ENCODE data around the gene EFNA4. TPM values are rescaled to one million over a fixed set of nuclear protein-coding genes. Genes with fewer than 3 reads are reported as not detected.

The EFNA4 gene
- total and polyA plus RNA-seq, 9 of the 15 experiments (the other 6 are each of a cell fraction or from before 2014, with no cell fraction given): 0.68 to 7.4 (median 6.1) TPM

- TF ChIP-seq MLX (CRISPR knock-in tag; conservative IDR thresholded peaks at IDR 0.05) (0 out of 4 replicates have a peak, but pooled peaks of 1 of the 2 experiments have one; percentile 51), ZNF197 (CRISPR knock-in tag; IDR thresholded peaks at IDR 0.05; ENCODE audit: low read depth) (no peak), ZNF76 (CRISPR knock-in tag; IDR thresholded peaks at IDR 0.05; ENCODE audit: borderline replicate concordance) (no peak), SP1 (CRISPR knock-in tag; IDR thresholded peaks at IDR 0.05) (0 out of 2 replicates have a peak, but pooled peaks have one; percentile 20), PHF8 (IDR thresholded peaks at IDR 0.05; ENCODE audit: borderline replicate concordance, low read length) (peak; percentile 23; the same call in 1 of the 2 replicates), NFIC (IDR thresholded peaks at IDR 0.05) (peak; percentile 55; the same call in 1 of the 2 replicates), POLR2G (IDR thresholded peaks at IDR 0.05; ENCODE audit: low read depth, low read length) (0 out of 2 replicates have a peak, but pooled peaks have one; percentile 3), ZNF3 (CRISPR knock-in tag; IDR thresholded peaks at IDR 0.05) (no peak), JUNB (CRISPR knock-in tag; conservative IDR thresholded peaks at IDR 0.05) (no peak), L3MBTL2 (IDR thresholded peaks at IDR 0.05) (peak; percentile 78), RBFOX2 (IDR thresholded peaks at IDR 0.05; ENCODE audit: low read depth, low read length) (peak; percentile 27; the same call in 1 of the 2 replicates), FOSL1 (tag; conservative IDR thresholded peaks at IDR 0.05) (peak; percentile 37), TFAM (CRISPR knock-in tag; conservative IDR thresholded peaks at IDR 0.05) (no peak), NFE2 (IDR thresholded peaks at IDR 0.05; ENCODE audit: low read depth) (0 out of 2 replicates have a peak, but pooled peaks have one; percentile 6)
Observed at GRCh38 chr1:155085504-155086127, 22.1 kb downstream of the EFNA4 start (continued).

Measured in K562 (cell line).